A549 (cell line): ENCODE results near the gene TRPV2.
"Not testable (repeated sequence)": the region's sequence is repeated elsewhere in the genome, so short reads cannot be mapped to it uniquely, and the experiment has no call there.

Experiments used
- HDAC2 ChIP-seq: fragments of 200-600 bp; sonication (generic); IDR thresholded peaks from 2 replicates; pipeline ENCODE4 v1.6.1; 2016
- HMGXB4 ChIP-seq: fragments of 250-450 bp; sonication (Bioruptor Pico); IDR thresholded peaks from 2 replicates; pipeline ENCODE4 v1.5.0; 2021; ENCODE audit warnings: mild to moderate bottlenecking, moderate library complexity, borderline replicate concordance
- POLR2A ChIP-seq: IDR thresholded peaks from 2 replicates; pipeline ENCODE4 v1.6.1; 2012; ENCODE audit warnings: mild to moderate bottlenecking, low read length
- TF ChIP-seq, protein P1 (sequence below): fragments of >200 bp; sonication (Bioruptor Twin); formaldehyde crosslinking; IDR thresholded peaks from 3 replicates; pipeline ENCODE4 v1.5.1; 2016

DNA sequence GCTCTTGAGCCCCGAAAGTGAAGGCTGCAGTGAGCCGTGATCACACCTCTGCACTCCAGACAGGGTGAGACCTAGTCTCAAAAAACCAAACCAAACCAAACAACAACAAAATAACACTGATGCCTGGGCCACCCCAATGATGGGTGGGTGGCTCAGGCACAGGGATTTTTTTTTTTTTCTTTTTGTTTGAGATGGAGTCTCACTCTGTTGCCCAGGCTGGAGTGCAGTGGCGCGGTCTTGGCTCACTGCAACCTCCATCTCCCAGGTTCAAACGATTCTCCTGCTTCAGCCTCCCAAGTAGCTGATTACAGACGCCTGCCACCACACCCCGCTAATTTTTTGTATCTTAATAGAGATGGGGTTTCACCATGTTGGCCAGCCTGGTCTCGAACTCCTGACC, 36.9 kb downstream of the TRPV2 start:
- TF ChIP-seq POLR2A, HDAC2, HMGXB4: not testable (repeated sequence)
- TF ChIP-seq, protein P1, sequence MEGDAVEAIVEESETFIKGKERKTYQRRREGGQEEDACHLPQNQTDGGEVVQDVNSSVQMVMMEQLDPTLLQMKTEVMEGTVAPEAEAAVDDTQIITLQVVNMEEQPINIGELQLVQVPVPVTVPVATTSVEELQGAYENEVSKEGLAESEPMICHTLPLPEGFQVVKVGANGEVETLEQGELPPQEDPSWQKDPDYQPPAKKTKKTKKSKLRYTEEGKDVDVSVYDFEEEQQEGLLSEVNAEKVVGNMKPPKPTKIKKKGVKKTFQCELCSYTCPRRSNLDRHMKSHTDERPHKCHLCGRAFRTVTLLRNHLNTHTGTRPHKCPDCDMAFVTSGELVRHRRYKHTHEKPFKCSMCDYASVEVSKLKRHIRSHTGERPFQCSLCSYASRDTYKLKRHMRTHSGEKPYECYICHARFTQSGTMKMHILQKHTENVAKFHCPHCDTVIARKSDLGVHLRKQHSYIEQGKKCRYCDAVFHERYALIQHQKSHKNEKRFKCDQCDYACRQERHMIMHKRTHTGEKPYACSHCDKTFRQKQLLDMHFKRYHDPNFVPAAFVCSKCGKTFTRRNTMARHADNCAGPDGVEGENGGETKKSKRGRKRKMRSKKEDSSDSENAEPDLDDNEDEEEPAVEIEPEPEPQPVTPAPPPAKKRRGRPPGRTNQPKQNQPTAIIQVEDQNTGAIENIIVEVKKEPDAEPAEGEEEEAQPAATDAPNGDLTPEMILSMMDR = not testable (repeated sequence)
